GM21529 (cell line): ENCODE results near the gene KIT.

Experiments used
- ATAC-seq: cut with Tn5 transposase; IDR thresholded peaks from one replicate; pipeline ENCODE4 v1.9.1; 2021; ENCODE audit not compliant: unreplicated experiment

The KIT gene

GRCh38 chr4:54695788-54696187, 38.0 kb downstream of the KIT start:
- no peak for ATAC-seq

- ATAC-seq: no peak
Observed at GRCh38 chr4:54696649-54697048, 38.9 kb downstream of the KIT start.

DNA sequence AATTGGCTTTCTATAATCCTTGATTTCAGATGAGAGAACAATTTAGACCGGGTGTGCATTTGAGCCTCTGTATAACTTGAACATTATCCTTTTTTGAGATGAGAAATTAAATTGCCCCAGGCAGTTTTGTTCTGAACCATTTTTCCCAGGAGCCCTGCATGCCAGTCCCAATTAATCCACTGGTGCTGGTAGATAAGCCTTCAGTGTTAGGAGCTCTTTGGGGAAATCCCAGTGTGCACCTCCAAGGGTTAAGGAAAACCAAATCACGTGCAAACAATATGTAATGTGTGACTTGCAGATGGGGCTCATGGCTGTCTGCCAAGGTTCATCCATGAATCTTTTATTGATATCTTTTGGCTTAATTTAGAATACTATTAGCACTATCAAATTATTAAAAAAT, 43.2 kb downstream of the KIT start:
- no peak for ATAC-seq

DNA sequence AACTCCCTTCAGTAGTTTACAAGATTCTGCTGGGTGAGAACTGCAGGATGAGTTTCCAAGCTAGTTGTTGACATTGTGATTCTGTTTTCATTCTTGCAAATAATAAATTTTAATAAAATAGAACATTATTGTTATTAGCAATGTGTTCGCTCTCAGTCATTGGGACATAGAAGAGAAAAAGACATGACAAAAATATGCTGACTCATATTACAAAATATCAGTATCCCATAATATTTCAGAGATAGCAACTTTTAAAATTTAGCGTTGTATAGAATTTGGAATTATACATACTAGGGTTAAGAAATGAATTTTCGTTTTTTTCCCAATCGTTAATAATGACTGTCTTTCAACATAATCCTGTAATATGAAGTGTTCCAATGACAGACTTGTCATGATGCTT, 45.4 kb downstream of the KIT start:
- ATAC-seq: no peak

DNA sequence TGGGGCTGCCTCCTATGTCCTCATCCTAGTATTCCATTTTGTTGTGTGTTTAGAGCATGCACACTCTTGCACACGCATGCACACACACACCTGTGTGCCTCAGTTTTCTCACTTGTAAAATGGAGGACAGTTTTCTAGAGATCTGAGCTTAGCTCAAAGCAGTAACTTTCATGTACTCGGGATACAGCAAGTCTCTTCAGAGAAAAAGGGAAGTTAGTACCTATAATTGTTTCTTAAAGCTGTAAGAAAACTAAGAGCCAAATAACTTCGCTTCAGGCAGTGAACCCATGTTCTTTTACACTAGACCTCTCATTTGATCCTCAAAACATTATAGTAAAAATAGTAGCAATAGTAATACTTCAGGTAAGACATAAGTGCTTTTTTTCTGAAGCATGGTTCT, 49.6 kb downstream of the KIT start:
- ATAC-seq: no peak

DNA sequence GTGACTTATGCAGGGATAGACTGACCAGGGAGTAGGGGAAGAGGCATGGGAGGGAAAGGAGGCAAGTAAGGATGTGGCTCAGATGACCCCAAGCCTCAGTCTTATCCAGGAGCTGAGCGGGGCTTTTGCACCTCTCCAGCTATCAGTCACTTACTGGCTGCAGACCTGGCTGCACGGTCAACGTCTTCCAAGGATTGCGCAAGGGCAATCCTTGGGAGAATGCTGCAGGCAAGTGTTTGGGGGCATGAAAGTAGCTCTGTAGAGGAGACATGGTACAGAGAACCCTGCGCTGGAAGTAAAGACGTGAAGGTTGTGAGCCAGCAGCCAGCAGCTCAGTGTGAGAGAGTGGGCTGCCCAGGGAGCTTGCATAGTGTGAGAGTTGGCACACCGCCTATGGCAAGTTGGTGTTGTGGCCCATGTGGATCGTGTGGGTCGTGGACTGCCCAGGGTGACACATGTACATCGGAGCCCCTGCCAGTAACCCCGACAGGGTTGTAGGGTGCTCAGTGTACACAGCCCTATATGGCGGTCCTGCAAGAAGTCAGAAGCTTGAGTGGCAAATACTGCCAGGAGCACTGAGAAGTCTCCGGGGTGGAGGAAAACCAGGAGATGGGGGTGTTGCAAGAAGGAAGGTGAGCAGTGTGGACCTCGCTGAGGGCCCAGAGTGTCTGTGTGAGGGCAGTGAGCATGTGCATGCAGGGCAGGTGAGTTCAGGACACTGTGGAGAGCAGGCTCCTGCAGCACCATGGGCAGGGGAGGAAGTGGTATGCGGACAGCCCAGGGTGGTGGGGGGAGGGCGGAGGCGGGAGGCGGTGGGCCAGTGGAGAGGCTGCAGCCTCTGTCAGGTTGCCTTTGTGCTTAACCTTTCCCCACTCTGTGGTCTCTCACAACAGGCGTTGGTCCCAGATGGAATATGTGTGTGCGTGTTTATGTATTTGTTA, 50.9 kb downstream of the KIT start:
- no peak for ATAC-seq

- ATAC-seq: no peak
Observed at GRCh38 chr4:54709400-54709799, 51.6 kb downstream of the KIT start.

DNA sequence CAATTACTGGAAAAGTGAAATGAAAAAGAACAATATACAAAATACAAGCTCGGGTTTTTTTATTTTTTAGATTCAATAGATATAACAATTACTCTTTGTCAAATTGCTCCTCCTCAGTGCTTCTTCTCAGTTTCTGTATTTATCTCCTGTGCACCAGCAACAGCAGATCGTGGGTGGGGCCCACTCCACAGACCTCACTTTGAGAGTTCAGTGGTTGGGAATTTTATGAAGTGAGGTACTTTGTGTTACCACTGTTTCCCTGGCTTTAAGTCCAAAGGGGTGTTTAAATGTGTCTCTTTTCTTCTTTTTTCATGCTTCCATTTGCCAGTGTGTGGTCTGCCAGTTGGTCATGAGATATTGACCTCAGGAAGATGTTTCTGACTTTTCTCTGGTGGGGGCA, 54.4 kb downstream of the KIT start:
- ATAC-seq: no peak

- ATAC-seq: no peak
Observed at GRCh38 chr4:54714631-54715030, 56.9 kb downstream of the KIT start.

DNA sequence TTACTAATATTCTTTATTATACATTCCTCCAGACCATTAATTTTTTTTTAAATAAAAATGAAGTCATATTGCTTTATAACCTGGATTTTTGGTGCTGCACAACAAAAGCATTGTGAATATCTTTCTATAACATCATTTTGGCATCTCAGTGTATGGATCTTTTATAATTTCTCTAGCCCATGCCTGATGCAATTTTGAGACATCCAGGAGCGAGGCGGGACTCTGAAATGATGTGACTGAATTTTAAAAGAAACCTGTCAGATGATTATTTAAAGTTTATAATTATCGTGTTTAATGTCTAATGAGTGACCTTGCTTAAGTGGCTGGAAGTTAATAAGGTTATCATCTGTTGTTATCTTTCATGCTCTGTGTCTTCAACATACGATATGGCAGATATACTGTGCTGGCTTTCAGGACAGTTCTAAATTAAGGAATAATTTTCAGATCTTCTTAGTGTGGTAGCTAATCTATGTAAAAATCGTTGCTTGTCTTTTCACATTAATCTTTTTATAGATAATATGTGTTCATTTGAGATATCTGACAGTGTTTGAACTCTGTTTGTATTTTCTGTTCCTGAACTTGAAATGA, 58.8 kb downstream of the KIT start:
- ATAC-seq: no peak

GRCh38 chr4:54717694-54718093, 59.9 kb downstream of the KIT start:
- no peak for ATAC-seq

GRCh38 chr4:54719378-54719777, 61.6 kb downstream of the KIT start:
- ATAC-seq: no peak

DNA sequence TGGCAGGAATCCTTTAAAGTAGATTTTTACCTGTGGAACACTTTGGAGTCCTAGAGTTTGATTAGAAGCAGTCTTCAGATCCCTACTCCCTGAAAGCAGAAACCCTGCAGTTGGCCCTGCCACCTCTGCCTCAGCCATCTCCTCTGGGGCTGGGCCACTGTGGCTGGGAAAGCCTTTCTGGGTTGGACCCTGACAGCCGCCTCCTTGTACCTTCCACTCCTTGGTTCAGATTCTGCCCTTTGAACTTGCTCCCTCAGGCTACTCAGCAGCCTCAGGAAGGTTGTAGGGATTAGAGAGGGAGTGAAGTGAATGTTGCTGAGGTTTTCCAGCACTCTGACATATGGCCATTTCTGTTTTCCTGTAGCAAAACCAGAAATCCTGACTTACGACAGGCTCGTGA, 65.5 kb downstream of the KIT start:
- ATAC-seq: no peak

- ATAC-seq: no peak
Observed at GRCh38 chr4:54723820-54724219, 66.1 kb downstream of the KIT start.

- peak; percentile 45 for ATAC-seq
Observed at GRCh38 chr4:54726907-54727306, 69.2 kb downstream of the KIT start.

DNA sequence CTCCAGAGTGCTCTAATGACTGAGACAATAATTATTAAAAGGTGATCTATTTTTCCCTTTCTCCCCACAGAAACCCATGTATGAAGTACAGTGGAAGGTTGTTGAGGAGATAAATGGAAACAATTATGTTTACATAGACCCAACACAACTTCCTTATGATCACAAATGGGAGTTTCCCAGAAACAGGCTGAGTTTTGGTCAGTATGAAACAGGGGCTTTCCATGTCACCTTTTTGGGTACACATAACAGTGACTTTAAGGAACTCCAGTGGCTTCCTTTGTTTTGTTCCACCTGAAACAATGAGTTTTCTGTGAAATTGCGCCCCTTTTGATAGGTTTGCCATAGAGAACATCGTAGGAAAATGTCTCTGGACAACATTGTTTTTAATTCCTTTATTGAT, 69.6 kb downstream of the KIT start:
- ATAC-seq: peak; percentile 62

- ATAC-seq: no peak
Observed at GRCh38 chr4:54728368-54728767, 70.6 kb downstream of the KIT start.

- ATAC-seq: no peak
Observed at GRCh38 chr4:54729256-54729655, 71.5 kb downstream of the KIT start.

DNA sequence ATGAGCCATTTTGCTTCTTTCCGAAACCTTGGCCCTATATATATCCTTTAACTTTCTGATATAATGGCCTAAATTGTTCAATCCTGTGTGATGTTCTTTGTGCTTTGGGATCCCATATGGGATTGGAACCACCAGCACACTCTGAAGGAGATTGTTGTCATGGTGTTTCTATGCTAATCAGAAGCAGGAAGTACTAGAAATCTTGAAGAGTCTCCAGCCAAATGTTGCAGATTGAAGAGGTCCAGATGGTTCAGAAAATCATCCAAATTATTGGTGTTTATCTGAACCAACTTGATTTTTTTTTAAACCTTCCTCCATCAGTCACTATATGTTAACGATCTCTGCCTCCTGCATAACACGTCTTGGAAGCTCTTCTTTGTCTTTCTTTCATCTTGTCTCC, 72.8 kb downstream of the KIT start:
- no peak for ATAC-seq

GRCh38 chr4:54731552-54731951, 73.8 kb downstream of the KIT start:
- ATAC-seq: no peak

DNA sequence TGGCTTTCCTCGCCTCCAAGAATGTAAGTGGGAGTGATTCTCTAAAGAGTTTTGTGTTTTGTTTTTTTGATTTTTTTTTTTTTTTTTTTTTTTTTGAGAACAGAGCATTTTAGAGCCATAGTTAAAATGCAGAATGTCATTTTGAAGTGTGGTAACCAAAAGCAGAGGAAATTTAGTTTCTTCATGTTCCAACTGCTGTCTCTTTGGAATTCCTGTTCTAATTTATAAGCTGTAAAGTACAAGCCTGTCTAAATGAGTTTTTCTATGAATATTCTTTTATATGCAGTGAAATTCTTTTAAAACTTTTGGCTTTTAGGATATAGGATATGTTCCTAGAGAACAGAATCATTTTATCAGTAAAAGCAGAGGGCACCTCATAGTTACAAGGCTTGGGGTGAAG, 74.2 kb downstream of the KIT start:
- no peak for ATAC-seq

GRCh38 chr4:54737421-54737820, 79.7 kb downstream of the KIT start:
- ATAC-seq: no peak

DNA sequence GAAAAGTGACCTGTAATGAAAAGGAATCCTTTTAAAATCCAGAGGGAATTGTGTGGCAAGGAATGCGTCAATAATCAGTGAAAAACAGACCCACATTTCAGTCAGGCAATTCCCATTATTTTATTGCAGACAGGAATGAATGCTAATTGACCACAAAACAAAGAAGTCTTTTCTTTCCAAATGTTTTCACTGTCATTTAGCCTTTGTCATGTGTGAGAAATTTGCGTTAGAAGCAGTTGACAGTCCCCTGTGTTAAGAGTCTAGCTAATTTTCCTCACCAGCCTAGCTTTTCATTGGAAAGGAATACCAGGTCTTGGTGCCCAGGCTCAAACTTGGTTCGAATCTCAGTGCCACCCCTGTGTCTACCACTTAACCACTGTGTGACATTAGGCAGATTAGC, 83.4 kb downstream of the KIT start:
- no peak for ATAC-seq
